CD4-positive, CD25-positive, alpha-beta regulatory T cell (primary cell): ENCODE results near the gene ROBO1. TPM values are rescaled to one million over a fixed set of nuclear protein-coding genes. Genes with fewer than 3 reads are reported as not detected.

Source experiments
- ATAC-seq, 2 donors: fragments of 150-1000 bp; cut with Tn5 transposase; one replicate each; pipeline ENCODE4 v1.10.0; 2021; ENCODE audit warnings: low read depth in 2 of 2, moderate number of reproducible peaks in 2 of 2, moderate library complexity in 1 of 2
- DNase-seq, 3 donors: peaks; one replicate each; pipeline versions ENCODE4 v3.0.0 to v3.0.0-alpha.2; 2012 to 2022; ENCODE audit warnings: mixed read lengths in 1 of 3
- H3K27ac ChIP-seq: one replicate; pipeline ENCODE4 v1.7.0; 2013; ENCODE audit warnings: mild to moderate bottlenecking, low read length; ENCODE audit not compliant: insufficient read depth, poor library complexity, severe bottlenecking
- H3K27me3 ChIP-seq: one replicate; pipeline ENCODE4 v1.7.0; 2013; ENCODE audit warnings: low read length; ENCODE audit not compliant: control insufficient read depth, insufficient read depth
- H3K36me3 ChIP-seq: one replicate; pipeline ENCODE4 v1.7.0; 2013; ENCODE audit warnings: mild to moderate bottlenecking, low read length, moderate library complexity; ENCODE audit not compliant: control insufficient read depth, insufficient read depth
- H3K4me1 ChIP-seq: 2 replicates; pipeline ENCODE4 v1.7.0; 2013; ENCODE audit warnings: mild to moderate bottlenecking, low read length; ENCODE audit not compliant: insufficient read depth, control insufficient read depth, poor library complexity, severe bottlenecking
- H3K4me3 ChIP-seq: one replicate; pipeline ENCODE4 v1.7.0; 2013; ENCODE audit warnings: low read depth, mild to moderate bottlenecking, low read length, moderate library complexity
- H3K9me3 ChIP-seq, 2 experiments: 1 replicate in 1 of 2; 2 replicates in 1 of 2; pipeline ENCODE4 v1.7.0; 2013; ENCODE audit warnings: low read length in 2 of 2, mild to moderate bottlenecking in 1 of 2, moderate library complexity in 1 of 2; ENCODE audit not compliant: control insufficient read depth in 2 of 2
- H3K27ac Mint-ChIP-seq, 3 donors: one replicate each; pipeline ENCODE4 v1.8.0; 2020 to 2022; ENCODE audit warnings: mild to moderate bottlenecking in 3 of 3, mixed read lengths in 3 of 3, moderate library complexity in 2 of 3
- H3K27me3 Mint-ChIP-seq: one replicate; pipeline ENCODE4 v1.8.0; 2022; ENCODE audit warnings: mild to moderate bottlenecking, mixed read lengths
- H3K36me3 Mint-ChIP-seq: one replicate; pipeline ENCODE4 v1.8.0; 2020; ENCODE audit warnings: mixed read lengths
- H3K4me1 Mint-ChIP-seq, 4 donors: one replicate each; pipeline ENCODE4 v1.8.0; 2020 to 2022; ENCODE audit warnings: mixed read lengths in 4 of 4, mild to moderate bottlenecking in 1 of 4
- H3K4me3 Mint-ChIP-seq, 4 donors: one replicate each; pipeline ENCODE4 v1.8.0; 2020 to 2022; ENCODE audit warnings: mild to moderate bottlenecking in 4 of 4, mixed read lengths in 4 of 4, moderate library complexity in 3 of 4
- H3K9me3 Mint-ChIP-seq, 7 donors: one replicate each; pipeline ENCODE4 v1.8.0; 2020 to 2022; ENCODE audit warnings: mixed read lengths in 7 of 7, mild to moderate bottlenecking in 3 of 7, moderate library complexity in 2 of 7
- polyA plus RNA-seq, 4 donors: library from polyadenylated mRNA; unstranded; fragments of 300-500 nt; fragmentation: Illumina TruSeq; gene quantifications; one replicate each; pipeline ENCODE4 v1.2.3, GENCODE V29; 2021
- total RNA-seq: library from RNA; stranded (reverse); gene quantifications from one replicate; pipeline ENCODE4 v1.2.3, GENCODE V29; 2022

ROBO1 gene
- total and polyA plus RNA-seq, 5 donors from 2014 or later, result not detected

GRCh38 chr3:78906930-78907329, 860.9 kb downstream of the ROBO1 start:
- no peak overlapping the region for H3K27ac ChIP-seq
- Mint-ChIP-seq H3K4me3 (no peak overlapping the region), H3K4me1 (peaks cover 0 to 1% (median 0%) of the 10 kb centered on the region in 4 donors), H3K27me3 (no peaks in the 10 kb centered on the region), H3K9me3 (peaks cover 0 to 7% (median 0%) of the 10 kb centered on the region in 7 donors), H3K36me3 (no peaks in the 10 kb centered on the region), H3K27ac (no peak overlapping the region)
- no peak for DNase-seq
- no peaks in the 10 kb centered on the region for H3K9me3 ChIP-seq
- no peaks in the 10 kb centered on the region for H3K27me3 ChIP-seq
- ATAC-seq, result no peak
- H3K4me3 ChIP-seq, result no peak overlapping the region
- no peaks in the 10 kb centered on the region for H3K36me3 ChIP-seq
- H3K4me1 ChIP-seq, result no peaks in the 10 kb centered on the region

- Mint-ChIP-seq H3K27me3 (no peaks in the 10 kb centered on the region), H3K4me3 (no peak overlapping the region), H3K9me3 (peaks cover 0 to 7% (median 0%) of the 10 kb centered on the region in 7 donors), H3K27ac (no peak overlapping the region), H3K4me1 (peaks cover 0 to 1% (median 0%) of the 10 kb centered on the region in 4 donors), H3K36me3 (no peaks in the 10 kb centered on the region)
- no peaks in the 10 kb centered on the region for H3K36me3 ChIP-seq
- H3K9me3 ChIP-seq, result no peaks in the 10 kb centered on the region
- no peak overlapping the region for H3K27ac ChIP-seq
- no peak overlapping the region for H3K4me3 ChIP-seq
- no peaks in the 10 kb centered on the region for H3K4me1 ChIP-seq
- ATAC-seq, result no peak
- DNase-seq, result no peak
- no peaks in the 10 kb centered on the region for H3K27me3 ChIP-seq
Observed at GRCh38 chr3:78906245-78906644, 861.6 kb downstream of the ROBO1 start.

GRCh38 chr3:78905700-78906099, 862.1 kb downstream of the ROBO1 start:
- H3K4me1 Mint-ChIP-seq, result peaks cover 0 to 1% (median 0%) of the 10 kb centered on the region in 4 donors
- H3K36me3 Mint-ChIP-seq, result no peaks in the 10 kb centered on the region
- Histone ChIP-seq H3K4me1 (no peaks in the 10 kb centered on the region), H3K27me3 (no peaks in the 10 kb centered on the region), H3K9me3 (no peaks in the 10 kb centered on the region), H3K36me3 (no peaks in the 10 kb centered on the region), H3K27ac (no peak overlapping the region), H3K4me3 (no peak overlapping the region)
- H3K9me3 Mint-ChIP-seq, result peaks cover 0 to 7% (median 0%) of the 10 kb centered on the region in 7 donors
- H3K27ac Mint-ChIP-seq, result no peak overlapping the region
- H3K4me3 Mint-ChIP-seq, result no peak overlapping the region
- DNase-seq (no peak), ATAC-seq (no peak)
- H3K27me3 Mint-ChIP-seq, result no peaks in the 10 kb centered on the region

GRCh38 chr3:78901544-78901943, 866.3 kb downstream of the ROBO1 start:
- no peak overlapping the region for H3K27ac Mint-ChIP-seq
- H3K4me3 Mint-ChIP-seq, result no peak overlapping the region
- peaks cover 0 to 7% (median 3%) of the 10 kb centered on the region in 7 donors for H3K9me3 Mint-ChIP-seq
- no peak for DNase-seq
- H3K36me3 Mint-ChIP-seq, result no peaks in the 10 kb centered on the region
- Histone ChIP-seq H3K36me3 (no peaks in the 10 kb centered on the region), H3K4me3 (no peak overlapping the region), H3K4me1 (no peaks in the 10 kb centered on the region), H3K27me3 (no peaks in the 10 kb centered on the region), H3K27ac (no peak overlapping the region), H3K9me3 (no peaks in the 10 kb centered on the region)
- H3K4me1 Mint-ChIP-seq, result no peaks in the 10 kb centered on the region
- ATAC-seq, result no peak
- no peaks in the 10 kb centered on the region for H3K27me3 Mint-ChIP-seq

- H3K27me3 ChIP-seq, result no peaks in the 10 kb centered on the region
- no peaks in the 10 kb centered on the region for H3K36me3 ChIP-seq
- no peaks in the 10 kb centered on the region for H3K27me3 Mint-ChIP-seq
- H3K9me3 Mint-ChIP-seq, result peaks cover 0 to 10% (median 4%) of the 10 kb centered on the region in 7 donors
- H3K9me3 ChIP-seq, result no peaks in the 10 kb centered on the region
- H3K4me3 Mint-ChIP-seq, result no peak overlapping the region
- no peak for DNase-seq
- no peaks in the 10 kb centered on the region for H3K36me3 Mint-ChIP-seq
- no peaks in the 10 kb centered on the region for H3K4me1 ChIP-seq
- H3K27ac ChIP-seq, result no peak overlapping the region
- no peak overlapping the region for H3K27ac Mint-ChIP-seq
- H3K4me1 Mint-ChIP-seq, result no peaks in the 10 kb centered on the region
- no peak overlapping the region for H3K4me3 ChIP-seq
- no peak for ATAC-seq
Observed at GRCh38 chr3:78900880-78901279, 866.9 kb downstream of the ROBO1 start.

GRCh38 chr3:78900426-78900825, 867.4 kb downstream of the ROBO1 start:
- H3K36me3 ChIP-seq, result no peaks in the 10 kb centered on the region
- Mint-ChIP-seq H3K36me3 (no peaks in the 10 kb centered on the region), H3K27me3 (no peaks in the 10 kb centered on the region), H3K9me3 (peaks cover 0 to 10% (median 4%) of the 10 kb centered on the region in 7 donors), H3K4me1 (no peaks in the 10 kb centered on the region), H3K27ac (no peak overlapping the region), H3K4me3 (no peak overlapping the region)
- no peak overlapping the region for H3K27ac ChIP-seq
- ATAC-seq (no peak), DNase-seq (no peak)
- H3K4me1 ChIP-seq, result no peaks in the 10 kb centered on the region
- no peaks in the 10 kb centered on the region for H3K27me3 ChIP-seq
- H3K4me3 ChIP-seq, result no peak overlapping the region
- H3K9me3 ChIP-seq, result no peaks in the 10 kb centered on the region

- H3K27me3 Mint-ChIP-seq, result no peaks in the 10 kb centered on the region
Observed at GRCh38 chr3:78895528-78895927, 872.3 kb downstream of the ROBO1 start.

GRCh38 chr3:78894787-78895186, 873.0 kb downstream of the ROBO1 start:
- no peaks in the 10 kb centered on the region for H3K27me3 ChIP-seq
- no peaks in the 10 kb centered on the region for H3K36me3 ChIP-seq
- no peak for DNase-seq
- Mint-ChIP-seq H3K9me3 (peaks cover 2 to 35% (median 8%) of the 10 kb centered on the region in 7 donors), H3K4me3 (no peak overlapping the region), H3K4me1 (no peaks in the 10 kb centered on the region), H3K27me3 (no peaks in the 10 kb centered on the region), H3K27ac (no peak overlapping the region), H3K36me3 (no peaks in the 10 kb centered on the region)
- H3K4me1 ChIP-seq, result no peaks in the 10 kb centered on the region
- peaks cover 0 to 4% of the 10 kb centered on the region in 2 experiments for H3K9me3 ChIP-seq
- H3K27ac ChIP-seq, result no peak overlapping the region
- no peak for ATAC-seq
- no peak overlapping the region for H3K4me3 ChIP-seq

More at GRCh38 chr3:78895528-78895927, 872.3 kb downstream of the ROBO1 start:
- DNase-seq (no peak), ATAC-seq (no peak)
- Mint-ChIP-seq H3K9me3 (peaks cover 2 to 33% (median 8%) of the 10 kb centered on the region in 7 donors), H3K36me3 (no peaks in the 10 kb centered on the region), H3K4me3 (no peak overlapping the region), H3K27ac (no peak overlapping the region), H3K4me1 (no peaks in the 10 kb centered on the region)
- H3K4me3 ChIP-seq, result no peak overlapping the region
- H3K36me3 ChIP-seq, result no peaks in the 10 kb centered on the region
- H3K9me3 ChIP-seq, result peaks cover 0 to 4% of the 10 kb centered on the region in 2 experiments
- H3K4me1 ChIP-seq, result no peaks in the 10 kb centered on the region
- H3K27me3 ChIP-seq, result no peaks in the 10 kb centered on the region
- no peak overlapping the region for H3K27ac ChIP-seq
